ENCODE results near the gene RAB40C.
"Not testable (repeated sequence)": the region's sequence is repeated elsewhere in the genome, so short reads cannot be mapped to it uniquely, and the experiment has no call there.

The RAB40C gene

DNA sequence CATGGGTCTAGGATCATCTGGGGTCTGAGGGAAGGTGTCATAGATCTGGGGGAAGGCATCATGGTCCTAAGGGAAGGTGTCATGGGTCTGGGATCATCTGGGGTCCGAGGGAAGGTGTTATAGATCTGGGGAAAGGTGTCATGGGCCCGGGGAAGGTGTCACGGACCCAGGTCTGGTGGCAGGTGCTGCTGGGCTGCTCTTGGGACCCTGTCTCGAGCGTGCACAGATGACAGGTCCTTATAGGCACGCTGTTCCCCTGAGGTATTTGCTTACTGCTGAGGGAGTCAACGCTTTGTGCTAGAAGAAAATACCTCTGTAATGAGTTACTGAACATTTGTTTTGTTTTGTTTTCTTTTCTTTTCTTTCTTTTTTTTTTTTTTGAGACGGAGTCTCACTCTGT is 1.4 kb downstream of the RAB40C start:
- DNase-seq = no peak

DNA sequence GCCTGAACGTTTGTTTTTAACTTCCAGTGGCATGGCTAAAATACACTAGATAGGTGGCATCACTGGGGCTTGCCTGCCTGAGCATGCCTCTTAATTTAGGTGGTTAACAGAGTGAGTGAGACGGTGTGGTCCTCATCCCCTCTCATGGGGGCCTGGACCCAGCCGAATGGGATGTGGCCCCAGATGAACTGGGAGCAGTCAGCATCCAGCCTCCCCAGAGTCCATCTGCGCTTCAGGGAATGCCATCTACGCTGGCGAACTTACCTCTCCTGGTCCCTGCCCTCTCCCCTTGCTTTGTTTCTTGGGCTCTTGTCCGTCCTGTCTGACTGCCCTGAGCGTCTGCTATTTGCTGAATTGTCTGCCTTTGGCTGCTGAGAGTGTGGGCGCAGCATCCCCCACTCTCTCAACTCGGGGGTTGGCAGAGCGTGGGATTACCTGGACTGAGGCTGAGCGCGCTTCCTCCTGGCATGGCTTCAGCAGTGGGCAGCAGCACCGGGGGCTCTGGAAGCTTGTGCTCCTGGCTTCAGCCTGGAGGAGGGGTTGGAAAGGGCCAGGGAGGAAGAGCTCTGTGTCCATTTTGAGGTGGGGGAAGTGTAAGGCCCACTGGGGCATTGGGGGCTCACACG is 2.1 kb downstream of the RAB40C start:
- DNase-seq = no peak

DNA sequence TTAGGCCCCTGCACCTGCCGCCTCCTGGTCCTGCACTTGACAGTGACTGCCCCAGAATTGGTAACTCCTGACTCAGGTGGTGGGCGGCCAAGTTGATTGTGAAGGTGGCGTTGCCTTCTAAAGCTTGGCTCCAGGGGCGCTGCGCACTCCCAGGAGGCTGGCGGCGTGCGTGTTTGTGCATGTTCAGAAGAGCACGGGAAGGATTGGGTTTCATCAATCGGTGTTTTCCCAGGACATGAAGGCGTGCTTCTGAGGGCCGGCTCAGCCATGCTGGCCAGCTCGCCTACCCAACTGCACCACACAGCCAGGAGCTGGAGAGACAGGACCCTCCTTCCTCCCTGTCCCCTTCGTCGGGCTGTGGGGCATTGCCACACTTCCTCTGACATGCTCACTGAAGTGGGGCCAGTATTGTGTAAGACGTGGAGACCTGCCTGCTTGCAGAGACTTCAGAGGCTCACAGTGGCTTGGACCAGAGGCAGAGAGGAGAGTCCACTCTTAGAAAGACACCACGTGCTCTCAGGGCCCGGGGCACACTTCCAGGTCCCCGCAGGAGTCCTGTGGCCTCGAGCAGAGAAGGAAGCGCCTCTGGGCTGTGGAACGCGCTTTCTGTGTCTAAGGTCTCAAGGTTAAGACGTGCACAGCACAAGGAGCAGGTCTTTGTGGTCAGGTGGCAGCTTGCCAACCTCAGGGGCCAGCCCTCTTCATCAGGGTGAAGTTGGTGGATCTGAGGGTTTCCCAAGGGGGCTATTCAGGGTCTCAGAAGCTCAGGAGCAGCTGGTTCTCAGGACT is 2.8 kb downstream of the RAB40C start:
- DNase-seq = peak; percentile 77

DNA sequence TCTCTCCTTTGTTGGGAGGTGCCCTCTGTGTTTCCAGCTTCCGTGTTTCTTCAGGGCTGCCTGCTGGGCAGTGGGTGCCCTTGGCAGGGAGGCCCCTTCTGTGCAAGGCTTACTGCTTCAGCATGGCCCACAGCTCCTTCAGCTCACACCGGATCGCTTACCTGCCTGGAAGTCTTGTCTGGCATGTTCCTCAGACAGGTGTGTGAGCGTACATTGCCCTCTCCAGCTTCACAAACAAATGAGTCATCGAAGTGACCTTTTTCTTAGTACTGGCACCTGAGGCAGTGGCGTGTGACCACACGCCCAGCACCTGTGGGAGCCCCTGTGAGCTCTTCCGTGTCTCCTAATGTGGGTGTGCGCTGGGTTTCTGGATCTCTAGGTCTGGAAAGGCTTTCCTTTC is 3.5 kb downstream of the RAB40C start:
- DNase-seq = no peak

DNA sequence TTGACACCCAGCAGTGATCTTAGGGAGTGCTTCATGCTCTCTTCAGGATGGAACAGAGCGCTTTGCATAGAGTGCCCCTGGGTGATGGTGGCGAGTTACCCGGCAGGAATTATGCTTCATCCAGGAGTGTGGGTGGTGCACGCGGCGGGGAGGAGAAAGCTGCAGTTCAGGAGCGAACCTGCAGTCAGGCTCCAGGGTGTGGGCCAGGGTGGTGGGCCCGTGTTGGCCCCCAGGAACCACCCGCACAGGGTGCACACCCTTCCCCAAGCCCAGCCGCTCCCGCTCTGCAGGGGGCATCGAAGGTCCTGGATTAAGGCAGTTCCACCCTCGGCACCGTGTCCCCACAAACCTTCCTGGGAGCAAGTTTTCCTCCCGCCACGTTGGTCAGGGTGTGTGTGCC is 3.9 kb downstream of the RAB40C start:
- no peak for DNase-seq

DNA sequence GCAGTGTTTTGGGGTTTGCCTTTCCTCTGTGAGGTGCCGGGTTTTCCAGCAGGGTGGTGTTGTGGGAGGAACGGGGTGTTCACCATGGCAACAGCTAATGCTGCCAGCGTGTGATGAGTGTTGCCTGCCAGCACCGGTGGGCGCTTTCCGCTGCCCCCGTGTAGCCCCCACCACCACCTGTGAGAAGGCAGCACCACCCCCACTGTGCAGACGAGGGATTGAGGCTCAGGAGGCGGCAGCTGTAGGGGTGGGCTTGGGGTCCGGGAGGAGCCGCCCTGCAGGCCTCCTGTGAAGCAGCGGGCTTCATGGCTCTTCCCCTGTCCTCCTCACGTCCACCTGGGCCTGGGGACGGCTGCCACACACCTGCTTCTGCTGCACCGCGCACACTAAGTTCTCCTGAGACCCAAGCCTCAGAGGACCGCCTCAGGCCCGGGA is 5.2 kb downstream of the RAB40C start:
- no peak for DNase-seq

DNA sequence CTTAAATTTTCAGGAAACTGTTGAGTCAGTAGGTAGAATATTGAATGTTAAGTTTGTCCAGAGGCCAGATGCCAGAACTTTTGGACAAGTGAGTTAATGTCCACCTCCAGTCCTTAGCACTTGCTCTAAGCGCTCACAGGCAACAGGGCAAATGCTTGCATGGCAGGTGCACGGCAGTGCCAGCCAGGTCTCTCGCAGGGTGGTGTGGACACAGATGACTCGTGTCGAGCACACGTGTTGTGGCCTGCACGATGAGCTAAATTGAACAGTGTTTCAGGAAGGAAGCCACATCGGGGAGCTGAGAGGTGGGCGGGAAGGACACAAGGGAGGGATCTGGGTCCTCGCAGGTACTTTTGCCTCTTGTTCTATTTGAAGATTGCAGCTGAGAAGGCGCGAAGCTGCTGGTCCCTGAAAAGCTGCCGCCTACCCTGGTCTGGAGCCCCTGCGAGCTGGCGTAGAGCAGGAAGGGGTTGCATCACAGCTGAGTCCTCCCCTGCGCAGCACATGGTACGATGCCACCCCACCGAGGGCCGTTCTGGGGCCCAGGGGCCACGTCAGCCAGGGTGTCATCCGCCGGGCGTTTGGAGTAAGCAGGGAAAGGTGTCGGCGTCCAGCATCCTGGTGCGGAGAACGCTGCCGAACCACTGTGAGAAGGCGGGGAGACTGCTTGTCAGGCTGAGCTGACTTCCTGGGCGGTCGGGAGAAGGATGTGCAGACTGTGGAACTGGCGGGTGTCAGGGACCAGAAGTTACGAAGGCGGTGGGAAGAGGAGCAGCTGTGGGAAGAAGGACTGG is 6.3 kb downstream of the RAB40C start:
- no peak for DNase-seq

DNA sequence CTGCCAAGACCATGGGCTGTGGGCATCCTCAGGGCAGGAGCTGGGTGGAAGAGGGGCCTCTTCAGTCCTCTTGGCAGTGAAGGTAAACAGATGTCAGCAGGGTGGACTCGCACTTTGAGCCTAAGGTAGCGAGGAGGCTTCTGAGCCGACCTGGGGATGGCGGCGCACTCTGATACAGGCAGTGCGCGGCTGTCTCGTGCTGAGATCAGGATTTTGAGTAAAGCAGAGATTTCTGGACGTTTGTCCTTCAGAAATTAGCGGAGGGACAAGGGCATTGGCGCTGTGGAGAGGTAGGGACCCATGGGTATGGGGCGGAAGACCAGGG is 6.8 kb downstream of the RAB40C start:
- DNase-seq = no peak

DNA sequence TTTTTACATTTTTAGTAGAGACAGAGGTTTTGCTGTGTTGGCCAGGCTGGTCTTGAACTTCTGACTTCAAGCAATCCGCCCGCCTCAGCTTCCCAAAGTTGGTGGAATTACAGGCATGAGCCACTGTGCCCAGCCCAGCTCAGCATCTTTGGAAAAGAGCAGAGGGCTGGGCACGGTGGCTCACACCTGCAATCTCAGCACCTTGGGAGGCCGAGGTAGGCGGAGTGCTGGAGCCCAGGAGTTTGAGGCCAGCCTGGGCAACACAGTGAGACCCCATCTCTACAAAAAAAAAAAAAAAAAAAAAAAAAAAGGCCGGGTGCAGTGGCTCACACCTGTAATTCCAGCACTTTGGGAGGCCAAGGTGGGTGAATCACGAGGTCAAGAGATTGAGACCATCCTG is 7.8 kb downstream of the RAB40C start:
- DNase-seq = not testable (repeated sequence)

DNA sequence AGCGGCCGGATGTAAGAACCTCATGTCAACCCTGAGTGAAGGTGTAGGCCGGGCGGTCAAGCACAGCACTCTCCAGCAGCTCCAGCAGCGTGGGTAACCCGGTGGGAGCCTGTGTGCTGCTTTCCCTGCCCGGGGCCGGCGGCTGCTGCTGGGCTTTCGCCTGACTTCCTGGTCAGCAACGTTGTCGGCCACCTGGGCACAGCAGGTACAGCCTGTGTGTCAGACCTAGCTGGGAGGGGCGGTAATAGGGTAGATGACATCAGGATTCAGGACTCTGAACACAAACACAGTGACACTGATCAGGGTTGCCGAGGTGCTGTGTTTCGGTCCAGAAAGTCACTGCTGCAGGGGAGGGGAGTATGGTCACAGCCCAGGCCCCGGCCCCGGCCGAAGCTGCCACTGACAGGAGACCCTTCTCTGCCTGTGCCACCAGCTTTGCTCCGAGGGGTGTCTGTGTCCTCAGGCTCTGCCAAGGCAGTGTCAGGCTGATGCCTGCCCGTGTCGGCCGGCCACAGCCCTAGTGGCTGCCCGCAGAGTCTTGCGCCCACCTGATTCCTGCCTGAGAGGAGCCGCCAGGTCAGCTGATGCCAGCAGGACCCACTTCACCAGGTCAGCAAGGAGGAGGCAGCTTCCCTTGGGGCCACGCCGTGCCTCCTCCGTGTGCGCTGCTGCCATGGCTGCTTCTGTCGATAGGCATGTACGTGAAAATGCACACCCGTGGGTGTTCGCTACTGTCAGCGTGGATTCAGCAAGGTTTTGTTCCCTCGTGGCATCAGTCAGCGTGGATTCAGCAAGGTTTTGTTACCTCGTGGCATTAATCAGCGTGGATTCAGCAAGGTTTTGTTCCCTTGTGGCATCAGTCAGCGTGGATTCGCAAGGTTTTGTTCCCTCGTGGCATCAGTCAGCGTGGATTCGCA is 9.2 kb downstream of the RAB40C start:
- DNase-seq = no peak

DNA sequence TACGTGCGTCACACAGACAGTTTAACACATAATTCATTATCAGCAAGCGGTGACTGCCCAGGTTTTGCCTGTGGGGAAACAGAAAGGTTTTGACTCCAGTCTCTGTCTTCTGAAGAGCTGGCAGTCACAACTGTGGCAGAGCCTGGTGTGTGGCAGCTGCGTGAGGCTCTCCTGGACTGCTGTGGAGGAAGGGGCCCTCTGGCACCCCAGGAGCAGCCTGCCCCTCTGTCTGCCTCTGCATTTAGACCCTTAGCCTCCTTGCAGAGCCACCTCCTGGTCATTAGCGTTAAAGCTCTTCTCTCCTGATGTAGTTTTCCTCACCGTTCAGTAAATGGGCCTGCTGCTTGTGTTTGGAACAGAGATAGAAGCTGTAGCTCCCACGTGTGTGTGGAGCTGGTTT is 10.9 kb downstream of the RAB40C start:
- DNase-seq = no peak

DNA sequence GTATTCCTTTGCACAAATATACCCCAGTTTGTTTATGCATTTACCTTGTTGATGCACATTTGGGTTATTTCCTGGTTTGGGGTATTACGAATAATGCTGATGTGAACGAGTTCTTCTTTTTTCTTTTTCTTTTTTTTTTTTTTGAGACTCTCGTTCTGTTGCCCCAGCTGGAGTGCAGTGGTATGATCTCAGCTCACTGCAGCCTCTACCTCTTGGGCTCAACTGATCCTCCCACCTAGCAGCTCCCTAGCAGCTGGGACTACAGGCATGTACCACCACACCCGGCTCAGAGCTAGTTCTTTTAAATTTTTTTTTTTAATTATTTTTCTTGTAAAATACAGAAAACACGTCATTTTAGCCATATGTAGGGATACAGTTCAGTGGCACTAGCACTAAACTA is 14.1 kb downstream of the RAB40C start:
- DNase-seq = no peak

DNA sequence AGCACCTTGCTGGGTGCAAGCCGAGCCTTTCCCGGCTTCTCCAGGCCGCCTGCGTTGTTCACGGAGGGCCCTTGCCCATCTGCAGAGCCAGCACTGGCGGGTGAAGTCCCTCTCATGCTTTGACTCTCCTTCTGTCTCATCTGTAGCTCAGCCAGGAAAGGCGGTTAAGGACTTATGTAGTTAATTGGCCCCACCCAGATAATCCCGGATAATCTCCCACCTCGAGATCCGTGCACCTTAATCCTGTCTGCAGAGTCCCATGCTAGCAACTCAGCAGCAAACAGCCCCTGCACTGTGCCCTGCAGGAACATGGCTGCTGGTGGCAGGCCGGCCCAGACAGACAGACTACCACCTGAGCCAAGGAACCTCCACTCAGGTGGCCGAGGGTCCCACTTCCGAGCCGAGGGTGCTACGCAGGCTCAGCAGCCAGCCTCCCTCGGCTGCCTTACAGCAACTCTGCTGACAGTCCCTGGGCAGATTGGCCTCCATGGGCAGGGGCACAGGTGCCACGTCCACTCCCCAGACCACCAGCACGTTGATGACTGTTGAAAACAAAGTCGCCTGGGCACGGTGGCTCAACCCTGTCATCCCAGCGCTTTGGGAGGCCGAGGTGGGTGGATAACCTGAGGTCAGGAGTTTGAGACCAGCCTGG is 16.9 kb downstream of the RAB40C start:
- no peak for DNase-seq

DNA sequence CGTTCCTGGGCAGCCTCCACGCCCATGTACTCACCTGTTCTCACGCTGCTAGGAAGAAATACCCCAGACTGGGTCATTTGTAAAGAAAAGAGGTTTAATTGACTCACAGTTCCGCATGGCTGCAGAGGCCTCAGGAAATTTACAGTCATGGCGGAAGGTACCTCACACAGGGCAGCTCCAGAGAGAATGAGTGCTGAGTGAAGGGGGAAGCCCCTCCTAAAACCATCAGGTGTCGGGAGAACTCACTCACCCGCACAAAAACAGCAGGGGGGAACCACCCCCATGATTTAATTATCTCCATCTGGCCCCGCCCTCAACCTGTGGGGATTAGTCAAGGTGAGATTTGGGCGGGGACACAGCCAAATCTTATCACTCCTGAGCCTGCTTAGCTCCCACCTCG is 18.2 kb downstream of the RAB40C start:
- no peak for DNase-seq

DNA sequence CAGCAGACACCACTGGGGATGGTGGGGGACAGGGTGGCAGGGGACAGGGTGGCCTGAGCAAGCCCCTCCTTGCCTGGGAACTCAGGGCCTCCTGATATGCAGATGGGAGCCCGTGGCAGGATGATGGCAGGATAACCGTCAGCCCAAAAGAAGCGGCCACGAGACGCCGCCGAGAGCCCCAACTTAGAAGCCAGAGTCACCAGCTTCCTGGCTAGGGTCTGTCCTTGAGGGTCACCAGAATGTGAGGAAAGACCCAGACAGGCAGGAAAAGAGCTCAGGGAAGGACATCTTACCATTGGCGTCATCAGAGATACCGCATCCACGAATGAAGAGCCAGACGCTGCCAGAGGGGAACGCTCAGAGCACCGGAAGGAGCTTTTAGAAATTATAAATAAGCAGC is 19.4 kb downstream of the RAB40C start:
- no peak for DNase-seq

DNA sequence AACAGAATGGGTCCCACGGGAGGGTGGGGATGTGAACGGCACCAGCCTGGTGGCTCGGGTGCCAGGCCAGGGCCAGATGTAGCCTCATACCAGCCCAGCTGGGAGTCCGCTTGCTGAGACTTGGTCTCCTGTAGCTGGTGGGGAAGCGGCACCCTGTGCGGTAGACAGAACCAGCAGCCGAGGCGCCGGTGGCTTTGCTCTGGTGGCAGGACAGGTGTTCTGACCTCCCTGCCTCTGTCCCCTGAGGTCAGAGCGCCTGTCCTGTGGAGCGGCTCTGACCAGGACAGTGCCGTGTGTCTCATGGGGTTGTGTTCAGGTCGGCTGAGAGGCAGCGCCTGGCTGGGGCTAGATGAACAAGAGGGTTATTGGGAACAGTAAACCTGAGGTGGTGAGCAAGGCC is 20.1 kb downstream of the RAB40C start:
- DNase-seq = no peak

DNA sequence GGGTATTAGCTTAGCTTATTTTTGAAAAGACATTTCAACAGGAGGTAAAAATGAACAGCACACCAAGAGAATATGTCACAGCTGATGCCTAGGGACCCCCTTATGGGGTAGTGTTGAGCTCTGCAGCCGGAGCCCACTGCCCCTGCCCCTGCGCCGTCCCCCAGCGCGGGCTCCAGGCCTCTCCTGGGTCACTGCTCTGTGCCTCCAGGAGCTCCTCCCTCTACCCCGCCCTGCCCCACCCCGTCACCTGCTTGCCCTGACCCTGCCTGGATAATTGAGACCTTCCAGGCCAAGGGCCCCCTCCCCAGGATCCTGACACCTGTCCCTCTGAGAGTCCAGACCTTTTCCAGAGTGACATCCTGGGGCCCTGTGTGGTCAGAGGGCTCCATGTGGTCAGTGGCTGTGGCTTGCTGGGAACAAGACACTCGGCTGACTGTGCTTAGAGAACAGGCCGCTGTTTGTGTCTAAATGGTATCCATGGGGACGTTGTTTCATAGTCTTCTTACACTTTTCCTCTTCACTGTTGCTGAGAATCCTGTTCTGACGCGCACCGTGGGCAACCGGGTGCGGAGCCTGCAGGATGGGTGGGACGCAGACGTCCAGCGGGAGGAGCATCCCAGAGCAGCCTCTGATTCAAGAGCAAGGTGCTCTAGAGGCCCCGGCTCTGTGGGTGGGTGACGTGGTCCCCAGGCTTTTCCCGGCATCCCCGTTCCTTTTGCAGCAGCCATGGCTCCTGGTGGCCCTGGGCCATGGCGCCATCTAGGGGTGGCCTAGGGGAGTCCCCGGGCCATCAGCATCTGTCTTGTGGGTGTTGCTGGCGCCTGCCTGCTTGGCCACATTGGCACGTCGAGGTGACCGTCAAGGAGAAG is 20.9 kb downstream of the RAB40C start:
- no peak for DNase-seq

DNA sequence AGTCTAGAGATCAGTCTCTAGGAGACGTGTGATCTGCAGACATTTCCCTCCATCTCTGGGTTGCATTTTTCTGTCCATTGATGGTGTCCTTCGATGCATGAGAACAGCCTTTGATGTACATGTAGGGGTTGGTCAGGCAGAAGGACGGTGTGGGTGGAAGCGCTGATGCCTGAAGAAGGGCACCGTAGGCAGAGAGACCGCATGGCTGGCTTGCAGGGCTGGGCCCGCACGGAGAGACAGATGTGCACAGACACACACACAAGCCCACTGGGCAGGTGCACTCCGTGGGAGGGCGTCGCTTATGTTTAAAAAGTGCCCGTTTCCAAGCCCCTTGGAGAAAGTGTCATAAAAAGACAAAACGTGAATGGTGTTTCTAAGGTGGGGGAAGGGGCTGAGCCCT is 25.3 kb downstream of the RAB40C start:
- no peak for DNase-seq

DNA sequence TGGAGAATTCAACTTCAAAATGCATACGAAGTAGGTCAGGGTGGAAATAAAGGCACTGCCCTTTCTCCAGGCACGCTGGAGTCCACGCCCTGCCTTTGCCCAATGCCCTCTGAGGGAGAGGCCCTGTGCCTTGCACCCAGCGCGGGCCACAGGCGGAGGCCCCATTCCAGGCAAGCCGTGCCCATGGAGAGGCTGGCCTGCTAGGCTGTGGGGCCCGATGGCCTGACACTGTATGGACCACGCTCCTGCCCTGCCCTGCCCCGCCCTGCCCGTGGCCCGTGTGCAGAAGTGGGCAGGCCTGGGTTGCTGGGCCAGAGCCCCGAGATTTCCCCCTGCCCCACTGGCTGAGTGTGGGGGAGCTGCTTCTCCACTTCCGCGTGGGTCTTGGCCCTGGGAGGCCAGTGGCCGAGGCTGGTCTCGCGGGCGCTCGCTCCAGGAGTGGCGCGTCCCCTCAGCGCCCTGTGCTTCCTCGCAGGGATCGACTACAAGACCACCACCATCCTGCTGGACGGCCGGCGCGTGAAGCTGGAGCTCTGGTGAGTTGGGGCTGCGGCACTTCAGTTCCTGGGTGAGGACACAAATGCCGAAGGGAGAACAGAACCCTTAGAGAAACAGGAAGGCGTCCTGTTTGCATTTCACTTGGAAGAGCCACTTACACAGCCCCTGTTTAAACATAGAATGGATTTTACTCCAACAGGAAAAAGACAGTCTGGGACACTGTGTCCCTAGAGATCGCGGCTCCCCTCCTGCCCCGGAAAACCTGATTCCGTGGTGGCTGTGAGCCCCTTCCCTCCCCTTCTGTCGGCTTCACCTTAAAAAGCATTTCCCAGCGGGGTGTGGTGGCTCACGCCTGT is 27.1 kb downstream of the RAB40C start:
- DNase-seq = no peak

DNA sequence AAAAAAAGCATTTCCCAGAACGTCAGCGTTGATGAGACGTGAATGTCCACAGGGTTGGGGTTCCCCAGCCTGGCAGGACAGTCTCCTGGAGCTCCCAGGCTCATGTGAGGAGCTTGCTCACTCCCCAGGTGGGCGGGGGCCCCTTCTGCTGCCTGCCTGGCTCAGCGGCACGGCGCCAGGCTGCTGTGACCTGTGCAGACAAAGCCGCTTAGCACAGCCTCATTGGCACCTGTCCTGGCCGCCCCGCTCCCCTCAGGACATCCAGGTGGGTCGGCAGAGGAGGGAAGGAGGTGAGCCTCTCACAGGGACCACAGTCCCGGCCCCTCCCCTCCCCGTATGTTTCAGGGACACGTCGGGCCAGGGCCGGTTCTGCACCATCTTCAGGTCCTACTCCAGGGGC is 28.0 kb downstream of the RAB40C start:
- no peak for DNase-seq
